ENCODE results near the gene PTH. TPM values are rescaled to one million over a fixed set of nuclear protein-coding genes. Genes with fewer than 3 reads are reported as not detected.

Gene PTH
- total and polyA plus RNA-seq, 2 experiments from 2014 or later: 1.4 TPM; not detected in 1

DNA sequence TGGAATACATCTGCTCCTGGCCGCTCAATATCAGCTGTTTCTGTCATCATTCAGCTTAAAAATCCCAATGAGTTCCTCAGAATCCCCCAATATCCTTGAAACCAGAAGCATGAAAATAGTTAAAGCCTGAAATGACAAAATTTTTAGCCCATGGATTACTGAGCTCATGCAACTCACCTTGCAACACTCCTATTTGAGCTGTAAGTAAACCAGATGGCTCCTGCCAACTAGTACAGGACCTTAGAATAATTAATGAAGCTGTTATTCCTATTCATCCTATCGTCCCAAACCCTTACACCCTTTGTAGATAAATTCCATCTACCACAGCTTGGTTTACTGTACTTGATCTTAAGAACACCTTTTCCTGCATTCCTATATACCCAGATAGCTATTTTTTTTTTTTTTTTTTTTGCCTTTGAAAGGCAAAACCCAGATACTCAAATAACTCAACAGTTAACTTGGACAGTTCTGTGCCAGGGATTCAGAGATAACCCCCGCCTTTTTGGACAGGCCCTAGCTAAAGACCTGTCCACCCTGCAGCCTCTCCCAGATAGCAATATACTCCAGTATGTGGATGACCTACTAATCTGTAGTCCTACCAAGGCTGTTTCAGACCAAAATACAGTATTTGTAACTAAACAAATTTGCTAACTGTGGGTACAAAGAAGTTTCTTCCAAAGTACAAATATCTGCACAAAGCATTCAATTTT, 22.6 kb downstream of the PTH start:
- 70% methylated on average over 3 of the region's 3 CpGs for WGBS (ENCODE audit: low lambda C conversion rate, missing lambda C conversion rate)
- Histone ChIP-seq H3K4me2 (no peak overlapping the region), H3K4me1 (ENCODE audit: insufficient read depth) (no peaks in the 10 kb centered on the region), H3K4me3 (no peak overlapping the region), H3K79me2 (no peaks in the 10 kb centered on the region), H3K27me3 (no peaks in the 10 kb centered on the region), H3K9me2 (replicated peaks; ENCODE audit: insufficient read depth) (no peaks in the 10 kb centered on the region), H4K20me1 (ENCODE audit: insufficient read depth, poor library complexity, severe bottlenecking) (no peaks in the 10 kb centered on the region), H3K36me3 (replicated peaks; ENCODE audit: insufficient read depth, low read depth) (no peaks in the 10 kb centered on the region), H2AFZ (no peak overlapping the region), H3K27ac (no peak overlapping the region), H3K9me3 (ENCODE audit: low read depth) (no peaks in the 10 kb centered on the region)
- no peak for TF ChIP-seq EZH2phosphoT487 (IDR thresholded peaks at IDR 0.05; ENCODE audit: low read depth, severe bottlenecking, unreplicated experiment)
- TF ChIP-seq, protein P1, sequence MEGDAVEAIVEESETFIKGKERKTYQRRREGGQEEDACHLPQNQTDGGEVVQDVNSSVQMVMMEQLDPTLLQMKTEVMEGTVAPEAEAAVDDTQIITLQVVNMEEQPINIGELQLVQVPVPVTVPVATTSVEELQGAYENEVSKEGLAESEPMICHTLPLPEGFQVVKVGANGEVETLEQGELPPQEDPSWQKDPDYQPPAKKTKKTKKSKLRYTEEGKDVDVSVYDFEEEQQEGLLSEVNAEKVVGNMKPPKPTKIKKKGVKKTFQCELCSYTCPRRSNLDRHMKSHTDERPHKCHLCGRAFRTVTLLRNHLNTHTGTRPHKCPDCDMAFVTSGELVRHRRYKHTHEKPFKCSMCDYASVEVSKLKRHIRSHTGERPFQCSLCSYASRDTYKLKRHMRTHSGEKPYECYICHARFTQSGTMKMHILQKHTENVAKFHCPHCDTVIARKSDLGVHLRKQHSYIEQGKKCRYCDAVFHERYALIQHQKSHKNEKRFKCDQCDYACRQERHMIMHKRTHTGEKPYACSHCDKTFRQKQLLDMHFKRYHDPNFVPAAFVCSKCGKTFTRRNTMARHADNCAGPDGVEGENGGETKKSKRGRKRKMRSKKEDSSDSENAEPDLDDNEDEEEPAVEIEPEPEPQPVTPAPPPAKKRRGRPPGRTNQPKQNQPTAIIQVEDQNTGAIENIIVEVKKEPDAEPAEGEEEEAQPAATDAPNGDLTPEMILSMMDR (IDR thresholded peaks at IDR 0.05; ENCODE audit: poor library complexity): no peak
- no peak for TF ChIP-seq EZH2 (IDR thresholded peaks at IDR 0.05; ENCODE audit: borderline replicate concordance)
- no peak for DNase-seq (ENCODE audit: low spot score)

DNA sequence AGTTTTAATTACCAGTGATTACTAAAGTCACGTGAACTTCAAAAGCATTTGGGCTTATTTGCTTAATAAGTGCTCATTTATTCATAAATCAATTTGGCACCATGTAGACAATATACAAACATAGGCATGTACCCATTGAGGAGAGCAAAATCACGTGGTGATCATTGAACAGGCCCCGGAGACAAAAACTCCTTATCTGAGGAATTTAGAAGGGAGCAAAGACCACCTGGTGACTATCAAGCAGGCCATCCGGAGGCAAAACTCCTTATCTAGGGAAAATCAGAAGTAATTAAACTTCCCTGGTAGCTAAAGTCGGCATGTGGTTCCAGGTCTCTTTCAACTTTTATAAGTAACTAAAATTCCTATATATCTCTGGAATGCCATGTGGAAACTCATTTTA, 27.0 kb downstream of the PTH start:
- TF ChIP-seq EZH2phosphoT487 (IDR thresholded peaks at IDR 0.05; ENCODE audit: low read depth, severe bottlenecking, unreplicated experiment): no peak
- TF ChIP-seq, protein P1 (IDR thresholded peaks at IDR 0.05; ENCODE audit: poor library complexity): no peak
- no peak for TF ChIP-seq EZH2 (IDR thresholded peaks at IDR 0.05; ENCODE audit: borderline replicate concordance)
- H3K27ac ChIP-seq: no peak overlapping the region
- WGBS (ENCODE audit: low lambda C conversion rate, missing lambda C conversion rate): 15% methylated on average over 5 of the region's 5 CpGs

DNA sequence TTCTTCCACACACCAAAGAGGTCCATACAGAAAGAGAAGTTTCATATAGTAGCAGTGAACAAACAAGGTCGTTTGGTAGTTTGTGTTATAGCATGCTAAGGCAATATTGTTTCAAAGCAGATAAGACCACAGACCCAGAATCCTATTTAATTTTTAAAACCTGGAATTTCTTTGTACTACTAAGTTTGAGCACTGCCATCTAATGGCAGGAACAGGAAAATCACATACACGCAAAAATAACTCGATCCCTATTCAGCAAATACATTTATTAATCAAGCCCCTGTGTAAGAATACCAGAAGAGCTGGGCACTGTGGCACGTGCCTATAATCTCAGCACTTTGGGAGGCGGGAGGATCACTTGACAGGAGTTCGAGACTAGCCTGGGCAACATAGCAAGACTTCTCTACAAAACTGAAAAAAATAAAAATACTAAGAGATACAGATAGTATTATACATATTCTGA, 29.9 kb downstream of the PTH start:
- Histone ChIP-seq H3K4me1 (ENCODE audit: insufficient read depth) (peaks cover 13% of the 10 kb centered on the region), H3K4me3 (no peak overlapping the region), H3K36me3 (replicated peaks; ENCODE audit: insufficient read depth, low read depth) (no peaks in the 10 kb centered on the region), H3K79me2 (peaks cover 15% of the 10 kb centered on the region), H4K20me1 (ENCODE audit: insufficient read depth, poor library complexity, severe bottlenecking) (peaks cover 9% of the 10 kb centered on the region), H3K9me2 (replicated peaks; ENCODE audit: insufficient read depth) (no peaks in the 10 kb centered on the region), H3K9me3 (ENCODE audit: low read depth) (no peaks in the 10 kb centered on the region), H2AFZ (no peak overlapping the region), H3K27me3 (no peaks in the 10 kb centered on the region), H3K4me2 (peak overlapping the region; percentile 26), H3K27ac (no peak overlapping the region)
- 18% methylated on average over 6 of the region's 6 CpGs for WGBS (ENCODE audit: low lambda C conversion rate, missing lambda C conversion rate)
- TF ChIP-seq EZH2 (IDR thresholded peaks at IDR 0.05; ENCODE audit: borderline replicate concordance) (no peak), EZH2phosphoT487 (IDR thresholded peaks at IDR 0.05; ENCODE audit: low read depth, severe bottlenecking, unreplicated experiment) (no peak)
- TF ChIP-seq, protein P1 (IDR thresholded peaks at IDR 0.05; ENCODE audit: poor library complexity): peak; percentile 64
- peak; percentile 38 for DNase-seq (ENCODE audit: low spot score)

More for the DNA sequence above, 27.0 kb downstream of the PTH start:
- Histone ChIP-seq H3K4me3 (no peak overlapping the region), H3K79me2 (no peaks in the 10 kb centered on the region), H3K36me3 (replicated peaks; ENCODE audit: insufficient read depth, low read depth) (no peaks in the 10 kb centered on the region), H2AFZ (no peak overlapping the region), H3K4me2 (peak overlapping the region; percentile 18), H3K9me2 (replicated peaks; ENCODE audit: insufficient read depth) (no peaks in the 10 kb centered on the region), H4K20me1 (ENCODE audit: insufficient read depth, poor library complexity, severe bottlenecking) (no peaks in the 10 kb centered on the region), H3K4me1 (ENCODE audit: insufficient read depth) (no peaks in the 10 kb centered on the region), H3K9me3 (ENCODE audit: low read depth) (no peaks in the 10 kb centered on the region), H3K27me3 (no peaks in the 10 kb centered on the region)
- DNase-seq (ENCODE audit: low spot score): no peak

Measured in hepatocyte (in vitro differentiated cells).